SK-N-SH treated with all-trans-retinoic acid at 6 μM for 48 hours (cell line): ENCODE data around the gene ECM2.

ENCODE experiments used
- ATAC-seq: fragments of 200-7000 bp; cut with Tn5 transposase; 3 replicates; pipeline ENCODE4 v1.9.1; 2020; ENCODE audit warnings: mild to moderate bottlenecking, moderate library complexity
- BACH2 ChIP-seq: fragments of 250-450 bp; sonication (Bioruptor Pico); IDR thresholded peaks from 2 replicates; pipeline ENCODE4 v1.9.0; 2021; ENCODE audit warnings: mild to moderate bottlenecking, borderline replicate concordance
- CREB5 ChIP-seq: fragments of 250-450 bp; sonication (Bioruptor Pico); IDR thresholded peaks from 2 replicates; pipeline ENCODE4 v1.5.1; 2020; ENCODE audit warnings: low read depth, mild to moderate bottlenecking, moderate library complexity
- CSDC2 ChIP-seq: fragments of 250-450 bp; sonication (Bioruptor Pico); IDR thresholded peaks from 2 replicates; pipeline ENCODE4 v1.5.0; 2020; ENCODE audit warnings: mild to moderate bottlenecking, moderate library complexity
- CSRNP3 ChIP-seq: fragments of 250-450 bp; sonication (Bioruptor Pico); IDR thresholded peaks from 2 replicates; pipeline ENCODE4 v1.5.1; 2021; ENCODE audit warnings: mild to moderate bottlenecking, moderate library complexity
- GLIS3 ChIP-seq: fragments of 250-450 bp; sonication (Bioruptor Pico); IDR thresholded peaks from 2 replicates; pipeline ENCODE4 v1.5.0; 2020; ENCODE audit warnings: mild to moderate bottlenecking, moderate library complexity
- ISL1 ChIP-seq: fragments of 250-450 bp; sonication (Bioruptor Pico); IDR thresholded peaks from 2 replicates; pipeline ENCODE4 v2.1.2; 2022; ENCODE audit warnings: mild to moderate bottlenecking, moderate library complexity
- OSR1 ChIP-seq: fragments of 250-450 bp; sonication (Bioruptor Pico); IDR thresholded peaks from 2 replicates; pipeline ENCODE4 v1.8.0; 2022; ENCODE audit warnings: moderate library complexity, mild to moderate bottlenecking, inconsistent platforms
- PATZ1 ChIP-seq: fragments of 250-450 bp; sonication (Bioruptor Pico); IDR thresholded peaks from 2 replicates; pipeline ENCODE4 v1.8.0; 2020; ENCODE audit warnings: mild to moderate bottlenecking, moderate library complexity, borderline replicate concordance
- POU6F1 ChIP-seq: fragments of 250-450 bp; sonication (Bioruptor Pico); IDR thresholded peaks from 2 replicates; pipeline ENCODE4 v1.8.0; 2021; ENCODE audit warnings: low read depth, mild to moderate bottlenecking, moderate library complexity, borderline replicate concordance
- PPARA ChIP-seq: fragments of 250-450 bp; sonication (Bioruptor Pico); IDR thresholded peaks from 2 replicates; pipeline ENCODE4 v1.5.0; 2020; ENCODE audit warnings: mild to moderate bottlenecking, borderline replicate concordance
- RARB ChIP-seq: fragments of 250-450 bp; sonication (Bioruptor Pico); IDR thresholded peaks from 2 replicates; pipeline ENCODE4 v1.8.0; 2021; ENCODE audit warnings: mild to moderate bottlenecking, moderate library complexity
- SNAI2 ChIP-seq: fragments of 250-450 bp; sonication (Bioruptor Pico); IDR thresholded peaks from 2 replicates; pipeline ENCODE4 v1.5.0; 2020; ENCODE audit warnings: mild to moderate bottlenecking, moderate library complexity
- TCF4 ChIP-seq: fragments of 250-450 bp; sonication (Bioruptor Pico); IDR thresholded peaks from 2 replicates; pipeline ENCODE4 v1.8.0; 2021; ENCODE audit warnings: mild to moderate bottlenecking, moderate library complexity, borderline replicate concordance
- TOX ChIP-seq: fragments of 250-450 bp; sonication (Bioruptor Pico); IDR thresholded peaks from 2 replicates; pipeline ENCODE4 v1.8.0; 2021; ENCODE audit warnings: mild to moderate bottlenecking, moderate library complexity, borderline replicate concordance
- ZC3H10 ChIP-seq: fragments of 250-450 bp; sonication (Bioruptor Pico); IDR thresholded peaks from 2 replicates; pipeline ENCODE4 v1.5.1; 2021; ENCODE audit warnings: mild to moderate bottlenecking, moderate library complexity
- ZFP3 ChIP-seq: fragments of 250-450 bp; sonication (Bioruptor Pico); IDR thresholded peaks from 2 replicates; pipeline ENCODE4 v1.5.0; 2020; ENCODE audit warnings: mild to moderate bottlenecking, moderate library complexity
- ZFP30 ChIP-seq: fragments of 450-650 bp; formaldehyde crosslinking; IDR thresholded peaks from 2 replicates; pipeline ENCODE4 v1.5.0; 2022; ENCODE audit warnings: mild to moderate bottlenecking, moderate library complexity
- ZNF565 ChIP-seq: fragments of 450-650 bp; formaldehyde crosslinking; conservative IDR thresholded peaks from 2 replicates; pipeline ENCODE4 v1.5.0; 2020; ENCODE audit warnings: low read depth, mild to moderate bottlenecking, moderate library complexity
- ZNF70 ChIP-seq: fragments of 450-650 bp; formaldehyde crosslinking; IDR thresholded peaks from 2 replicates; pipeline ENCODE4 v1.5.0; 2020; ENCODE audit warnings: mild to moderate bottlenecking, moderate library complexity
- ZNF8 ChIP-seq: fragments of 450-650 bp; formaldehyde crosslinking; IDR thresholded peaks from 2 replicates; pipeline ENCODE4 v1.5.0; 2020; ENCODE audit warnings: mild to moderate bottlenecking, moderate library complexity
- TF ChIP-seq, protein P1 (sequence below): fragments of 250-450 bp; sonication (Bioruptor Pico); IDR thresholded peaks from 2 replicates; pipeline ENCODE4 v1.5.0; 2020; ENCODE audit warnings: mild to moderate bottlenecking, moderate library complexity

The ECM2 gene

GRCh38 chr9:92482329-92482728 lies 53.5 kb downstream of the ECM2 start, which contains the start of gene ASPN:
Gene ASPN, minus strand, starts transcription at chr9:92482506.
- ATAC-seq, result peak; percentile 71
- TF ChIP-seq CREB5 (CRISPR knock-in tag), result no peak
- no peak for TF ChIP-seq CSRNP3
- TF ChIP-seq CSDC2 (CRISPR knock-in tag), result no peak
- TF ChIP-seq OSR1 (CRISPR knock-in tag), result no peak
- no peak for TF ChIP-seq ZNF70 (CRISPR knock-in tag)
- TF ChIP-seq TCF4 (CRISPR knock-in tag), result no peak
- no peak for TF ChIP-seq SNAI2 (CRISPR knock-in tag)
- no peak for TF ChIP-seq ZC3H10 (CRISPR knock-in tag)
- no peak for TF ChIP-seq GLIS3 (CRISPR knock-in tag)
- no peak for TF ChIP-seq POU6F1 (CRISPR knock-in tag)
- TF ChIP-seq ZFP3 (CRISPR knock-in tag), result no peak
- no peak for TF ChIP-seq PPARA (CRISPR knock-in tag)
- TF ChIP-seq, protein P1, sequence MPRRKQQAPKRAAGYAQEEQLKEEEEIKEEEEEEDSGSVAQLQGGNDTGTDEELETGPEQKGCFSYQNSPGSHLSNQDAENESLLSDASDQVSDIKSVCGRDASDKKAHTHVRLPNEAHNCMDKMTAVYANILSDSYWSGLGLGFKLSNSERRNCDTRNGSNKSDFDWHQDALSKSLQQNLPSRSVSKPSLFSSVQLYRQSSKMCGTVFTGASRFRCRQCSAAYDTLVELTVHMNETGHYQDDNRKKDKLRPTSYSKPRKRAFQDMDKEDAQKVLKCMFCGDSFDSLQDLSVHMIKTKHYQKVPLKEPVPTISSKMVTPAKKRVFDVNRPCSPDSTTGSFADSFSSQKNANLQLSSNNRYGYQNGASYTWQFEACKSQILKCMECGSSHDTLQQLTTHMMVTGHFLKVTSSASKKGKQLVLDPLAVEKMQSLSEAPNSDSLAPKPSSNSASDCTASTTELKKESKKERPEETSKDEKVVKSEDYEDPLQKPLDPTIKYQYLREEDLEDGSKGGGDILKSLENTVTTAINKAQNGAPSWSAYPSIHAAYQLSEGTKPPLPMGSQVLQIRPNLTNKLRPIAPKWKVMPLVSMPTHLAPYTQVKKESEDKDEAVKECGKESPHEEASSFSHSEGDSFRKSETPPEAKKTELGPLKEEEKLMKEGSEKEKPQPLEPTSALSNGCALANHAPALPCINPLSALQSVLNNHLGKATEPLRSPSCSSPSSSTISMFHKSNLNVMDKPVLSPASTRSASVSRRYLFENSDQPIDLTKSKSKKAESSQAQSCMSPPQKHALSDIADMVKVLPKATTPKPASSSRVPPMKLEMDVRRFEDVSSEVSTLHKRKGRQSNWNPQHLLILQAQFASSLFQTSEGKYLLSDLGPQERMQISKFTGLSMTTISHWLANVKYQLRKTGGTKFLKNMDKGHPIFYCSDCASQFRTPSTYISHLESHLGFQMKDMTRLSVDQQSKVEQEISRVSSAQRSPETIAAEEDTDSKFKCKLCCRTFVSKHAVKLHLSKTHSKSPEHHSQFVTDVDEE, result no peak
- TF ChIP-seq PATZ1 (CRISPR knock-in tag), result no peak
- no peak for TF ChIP-seq ZNF8
- TF ChIP-seq TOX, result no peak

DNA sequence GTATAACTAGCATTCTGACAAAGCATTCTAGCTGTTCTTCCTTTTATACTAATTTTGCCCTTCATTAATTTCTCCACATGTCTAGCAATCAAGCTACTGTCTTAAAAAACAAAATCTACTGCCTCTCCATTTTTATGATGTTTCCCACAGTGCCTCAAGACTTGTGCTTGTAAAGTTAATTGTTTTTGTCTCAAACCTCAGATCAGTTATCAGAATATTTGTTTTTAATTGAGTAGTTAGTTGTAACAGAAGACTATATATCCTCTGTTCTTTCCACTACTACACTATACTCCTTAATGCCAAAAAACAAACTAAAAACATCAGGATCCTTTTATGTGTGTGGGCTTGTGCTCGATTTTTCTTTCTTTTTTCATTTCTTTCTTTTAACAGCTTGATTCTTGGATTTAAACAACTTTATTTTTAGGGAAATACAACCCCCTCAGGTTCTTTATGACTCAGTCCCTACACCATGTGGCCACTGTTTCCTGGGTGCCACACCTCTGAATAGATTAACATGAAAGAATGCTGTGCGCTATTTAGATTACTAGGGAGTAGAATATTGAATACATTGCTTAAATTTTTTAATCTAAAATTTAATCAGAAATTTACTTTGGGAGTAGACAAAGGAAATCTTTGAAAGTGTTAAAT lies 54.7 kb downstream of the ECM2 start:
- TF ChIP-seq PATZ1 (CRISPR knock-in tag) (no peak), ISL1 (CRISPR knock-in tag) (no peak), ZNF565 (CRISPR knock-in tag) (no peak), SNAI2 (CRISPR knock-in tag) (no peak), ZFP30 (CRISPR knock-in tag) (no peak), RARB (CRISPR knock-in tag) (no peak), BACH2 (CRISPR knock-in tag) (no peak)
- TF ChIP-seq, protein P1, result no peak
- no peak for ATAC-seq
